HCT116 (cell line): Measurements from ENCODE around the gene AADACL3.

Source experiments
- CTCF ChIP-seq, 3 experiments: fragments of 200-600 bp in 1 of 3; sonication (generic) in 1 of 3; IDR thresholded peaks in 2 of 3; conservative IDR thresholded peaks in 1 of 3; 2 replicates each; pipeline ENCODE4 v1.5.1; 2012 to 2017; ENCODE audit warnings: low read depth in 2 of 3, low read length in 2 of 3, antibody characterized with exemption in 1 of 3, borderline replicate concordance in 1 of 3, control low read depth in 1 of 3, mild to moderate bottlenecking in 1 of 3, mixed read lengths in 1 of 3, mixed run types in 1 of 3, moderate library complexity in 1 of 3; ENCODE audit not compliant: insufficient read depth in 1 of 3
- FOSL1 ChIP-seq: IDR thresholded peaks from 2 replicates; pipeline ENCODE4 v1.6.1; 2012; ENCODE audit warnings: low read depth

- no peak for TF ChIP-seq FOSL1
- no peak for TF ChIP-seq CTCF (IDR thresholded peaks at IDR 0.05 in 2 of 3, conservative IDR thresholded peaks at IDR 0.05 in 1 of 3; ENCODE audit: borderline replicate concordance in 1 of 3, insufficient read depth in 1 of 3, low read depth in 2 of 3, low read length in 2 of 3)
These were observed 46.9 kb downstream of the AADACL3 start for GRCh38 chr1:12762766-12763165.
